GM12872 (cell line): ENCODE measurements around the gene CREB3L1.
A peak's percentile ranks its signal among the peaks of the same experiment; 100 is the strongest.

Experiments used
- TF ChIP-seq, protein P1 (sequence below): IDR thresholded peaks from 3 replicates; pipeline ENCODE4 v1.5.1; 2011; ENCODE audit warnings: low read depth, mild to moderate bottlenecking, low read length, moderate library complexity; ENCODE audit not compliant: insufficient read depth

The CREB3L1 gene

DNA sequence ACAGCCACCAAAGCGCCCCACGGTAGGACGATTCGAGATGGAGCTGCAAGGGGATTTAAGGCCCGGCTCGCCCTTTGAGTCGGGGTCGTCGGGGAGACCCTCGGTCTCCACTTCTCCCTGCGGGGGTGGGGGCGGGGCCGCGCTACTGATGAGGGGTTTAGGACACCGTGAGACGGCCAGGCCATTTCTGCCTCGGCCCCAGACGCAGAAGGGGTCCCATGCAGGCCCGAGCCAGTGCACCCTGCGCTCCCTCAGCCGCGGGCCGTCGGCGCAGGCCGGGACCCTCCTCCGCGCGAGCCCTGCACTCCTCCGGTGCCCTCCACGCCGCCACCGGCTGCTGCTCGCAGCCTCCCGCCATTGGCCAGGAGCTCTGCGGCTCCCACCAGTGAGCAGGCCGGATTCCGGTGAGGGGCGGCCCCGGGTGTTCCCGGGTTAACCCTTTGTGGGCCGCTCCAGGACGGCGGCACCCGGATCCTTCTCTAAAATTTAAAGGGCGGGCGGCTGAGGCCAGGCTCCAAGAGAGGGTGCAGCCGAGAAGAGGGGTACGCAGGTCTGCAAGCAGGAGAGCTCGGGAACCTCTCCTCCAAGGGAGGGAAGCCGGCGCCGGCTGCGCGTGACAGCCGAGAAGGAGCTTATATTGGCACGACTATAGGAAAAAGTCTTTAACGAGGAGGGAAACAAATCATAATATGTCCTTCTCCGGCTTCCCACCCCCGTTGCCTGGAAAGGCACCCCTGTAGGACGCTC is 18.0 kb downstream of the CREB3L1 start:
- TF ChIP-seq, protein P1, sequence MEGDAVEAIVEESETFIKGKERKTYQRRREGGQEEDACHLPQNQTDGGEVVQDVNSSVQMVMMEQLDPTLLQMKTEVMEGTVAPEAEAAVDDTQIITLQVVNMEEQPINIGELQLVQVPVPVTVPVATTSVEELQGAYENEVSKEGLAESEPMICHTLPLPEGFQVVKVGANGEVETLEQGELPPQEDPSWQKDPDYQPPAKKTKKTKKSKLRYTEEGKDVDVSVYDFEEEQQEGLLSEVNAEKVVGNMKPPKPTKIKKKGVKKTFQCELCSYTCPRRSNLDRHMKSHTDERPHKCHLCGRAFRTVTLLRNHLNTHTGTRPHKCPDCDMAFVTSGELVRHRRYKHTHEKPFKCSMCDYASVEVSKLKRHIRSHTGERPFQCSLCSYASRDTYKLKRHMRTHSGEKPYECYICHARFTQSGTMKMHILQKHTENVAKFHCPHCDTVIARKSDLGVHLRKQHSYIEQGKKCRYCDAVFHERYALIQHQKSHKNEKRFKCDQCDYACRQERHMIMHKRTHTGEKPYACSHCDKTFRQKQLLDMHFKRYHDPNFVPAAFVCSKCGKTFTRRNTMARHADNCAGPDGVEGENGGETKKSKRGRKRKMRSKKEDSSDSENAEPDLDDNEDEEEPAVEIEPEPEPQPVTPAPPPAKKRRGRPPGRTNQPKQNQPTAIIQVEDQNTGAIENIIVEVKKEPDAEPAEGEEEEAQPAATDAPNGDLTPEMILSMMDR, result no peak

DNA sequence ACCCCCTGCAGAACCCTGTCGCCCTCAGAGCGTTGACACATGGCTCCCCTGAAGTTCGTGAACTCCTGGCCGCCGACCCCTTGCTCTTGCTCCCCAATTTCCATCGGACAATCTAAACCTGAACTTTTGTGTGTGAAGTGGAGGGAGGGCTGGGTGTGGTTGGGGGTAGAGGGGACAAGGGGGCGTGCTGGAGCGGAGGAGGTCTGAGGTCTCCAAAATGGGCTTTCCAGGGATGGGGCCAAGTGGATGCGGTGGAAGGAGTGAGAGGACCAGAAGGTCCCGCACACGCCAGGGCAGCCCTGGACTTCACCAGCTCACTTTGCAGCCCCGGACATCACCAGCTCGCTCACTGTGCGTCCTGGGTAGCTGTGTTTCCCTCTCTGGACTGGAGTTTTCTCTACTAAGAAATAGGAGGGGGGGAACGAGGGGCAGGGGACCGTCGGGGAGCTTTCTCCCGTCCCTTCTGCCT is 18.6 kb downstream of the CREB3L1 start:
- TF ChIP-seq, protein P1, result no peak

DNA sequence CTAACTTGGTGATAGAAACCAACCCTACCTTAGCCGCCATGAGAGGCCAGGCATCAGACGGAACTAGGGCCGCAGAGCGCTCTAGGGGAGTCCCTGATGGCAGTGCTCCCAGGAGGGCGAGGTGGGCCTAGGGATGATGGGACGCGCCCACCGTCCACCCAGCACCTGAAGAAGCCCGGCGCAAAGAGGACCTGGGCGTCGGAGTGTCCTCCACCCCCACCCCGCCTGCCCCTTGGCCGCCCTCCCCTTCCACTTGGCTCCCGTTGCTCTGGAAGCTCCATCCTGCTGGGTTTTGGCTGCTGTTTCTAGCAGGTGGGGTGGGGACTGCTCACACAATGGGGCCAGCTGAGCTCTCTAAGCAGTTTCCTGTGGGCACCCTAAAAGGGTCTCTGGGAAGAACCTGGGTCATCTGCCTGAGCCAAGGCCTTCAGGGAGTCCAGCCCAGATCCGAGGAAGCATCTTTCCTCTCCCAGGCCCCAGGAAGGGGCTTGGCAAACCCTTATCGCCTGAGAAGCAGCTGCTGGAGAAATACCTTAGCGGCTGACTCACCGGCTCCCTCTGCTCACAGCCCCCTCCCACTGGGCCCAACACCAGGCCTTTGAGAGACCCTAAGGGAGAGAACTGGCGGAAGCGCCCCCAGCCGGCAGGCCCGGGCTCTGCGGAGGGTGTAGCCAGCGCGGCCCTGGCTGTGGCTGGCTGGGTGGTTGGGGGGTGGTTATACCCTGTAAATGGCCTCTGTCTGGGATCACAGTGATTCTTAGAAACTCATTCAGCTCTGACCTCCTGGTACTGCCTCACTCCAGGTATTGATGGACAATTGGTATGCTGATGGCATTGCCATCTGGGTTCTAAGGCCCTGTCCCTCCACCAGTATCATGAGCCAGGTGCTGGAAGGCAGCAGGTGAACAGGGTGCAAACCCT is 19.3 kb downstream of the CREB3L1 start:
- TF ChIP-seq, protein P1, result peak; percentile 52

DNA sequence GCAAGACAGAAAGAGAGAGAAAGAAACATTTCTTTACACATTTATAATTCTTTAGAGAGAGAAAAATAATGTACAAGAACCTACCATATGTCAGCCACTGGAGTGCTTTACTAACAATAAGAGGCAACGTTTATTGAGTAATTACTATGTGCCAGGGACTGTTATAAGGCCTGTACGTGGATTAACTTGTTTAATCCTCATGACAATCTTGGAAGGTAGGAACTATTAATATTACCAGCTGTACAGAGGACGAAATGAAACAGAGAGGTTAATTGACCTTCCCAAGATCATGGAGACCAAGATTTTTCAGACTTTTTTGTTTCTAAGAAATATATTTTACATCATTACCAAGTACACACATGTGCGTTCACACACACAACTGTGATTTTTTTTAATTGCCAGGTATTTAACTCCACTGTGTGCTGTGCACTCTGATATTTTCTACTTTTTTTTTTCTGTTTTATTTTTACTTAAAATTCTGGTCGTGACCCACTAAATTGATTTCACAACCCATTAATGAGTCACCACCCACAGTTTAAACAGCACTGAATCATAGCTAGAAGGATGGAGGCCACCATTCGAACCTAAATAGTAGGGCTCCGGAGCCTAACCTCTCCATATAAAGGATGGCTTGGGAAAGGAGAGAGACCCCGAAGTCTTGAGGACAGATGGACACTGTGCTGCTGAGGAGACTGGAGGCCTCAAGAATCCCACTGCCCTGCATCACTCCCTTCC is 21.4 kb downstream of the CREB3L1 start:
- TF ChIP-seq, protein P1, result no peak

DNA sequence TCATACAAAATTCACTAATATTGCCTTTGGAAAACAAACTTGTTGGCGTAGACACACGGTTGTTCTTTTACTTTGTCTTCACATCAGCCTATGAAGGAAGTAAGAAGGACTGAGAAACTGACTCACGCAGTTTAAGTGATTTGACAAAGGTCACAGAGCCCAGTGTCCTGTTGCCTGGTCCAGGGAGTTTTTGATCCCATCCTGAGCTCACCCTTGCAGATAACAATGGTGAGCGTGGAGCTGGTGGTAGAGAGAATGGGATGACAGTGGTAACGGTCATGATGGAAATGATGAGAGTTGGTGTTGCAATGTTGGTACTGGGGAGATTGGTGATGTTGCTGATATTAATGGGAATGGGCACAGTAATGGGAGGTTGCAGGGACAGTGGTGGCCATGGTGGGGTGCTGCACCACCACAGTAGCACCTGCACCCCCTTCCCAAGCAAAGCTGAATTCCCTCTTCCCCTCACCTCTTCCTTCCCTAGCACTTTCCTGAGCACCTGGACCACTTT is 22.0 kb downstream of the CREB3L1 start:
- TF ChIP-seq, protein P1, result 0 out of 3 replicates have a peak, but pooled peaks have one; percentile 21

DNA sequence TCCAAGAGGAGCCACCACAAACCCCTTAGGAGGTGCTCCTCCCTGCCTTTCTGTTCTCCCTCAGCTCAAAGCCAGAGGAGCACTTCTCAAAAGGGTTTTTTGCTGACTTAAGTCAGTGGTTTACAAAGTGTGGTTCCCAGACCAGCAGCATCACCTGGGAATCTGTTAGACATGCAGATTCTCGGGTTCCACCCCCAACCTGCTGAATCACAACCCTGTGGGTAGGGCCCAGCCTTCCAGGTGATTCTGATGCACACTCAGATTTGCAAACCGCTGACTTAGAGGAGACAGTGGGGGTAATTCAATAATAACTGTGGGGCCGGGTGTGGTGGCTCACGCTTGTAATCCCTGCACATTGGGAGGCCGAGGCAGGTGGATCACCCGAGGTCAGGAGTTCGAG is 22.8 kb downstream of the CREB3L1 start:
- TF ChIP-seq, protein P1, result no peak

DNA sequence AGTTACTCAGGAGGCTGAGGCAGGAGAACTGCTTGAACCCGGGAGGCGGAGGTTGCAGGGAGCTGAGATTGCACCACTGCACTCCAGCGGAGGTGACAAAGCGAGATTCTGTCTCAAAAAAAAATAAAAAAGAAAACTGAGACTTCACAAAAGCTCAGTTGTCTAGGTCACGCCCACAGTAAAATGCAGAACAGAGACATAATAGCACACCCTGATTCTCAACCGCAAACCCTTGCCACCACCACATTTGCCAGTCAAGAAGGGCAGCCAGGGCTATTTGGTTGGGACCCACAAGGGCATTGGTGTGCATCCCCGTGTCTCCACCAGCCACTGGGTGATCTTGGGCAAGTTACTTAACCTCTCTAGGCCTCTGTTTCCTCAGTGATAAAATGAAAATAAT is 25.4 kb downstream of the CREB3L1 start:
- TF ChIP-seq, protein P1, result no peak
